ENCODE data around the gene ORC6. TPM values are rescaled to one million over a fixed set of nuclear protein-coding genes. Genes with fewer than 3 reads are reported as not detected.

The ORC6 gene
- total RNA-seq, 4 donors from 2014 or later = 1.9 to 9.1 (median 5.1) TPM

DNA sequence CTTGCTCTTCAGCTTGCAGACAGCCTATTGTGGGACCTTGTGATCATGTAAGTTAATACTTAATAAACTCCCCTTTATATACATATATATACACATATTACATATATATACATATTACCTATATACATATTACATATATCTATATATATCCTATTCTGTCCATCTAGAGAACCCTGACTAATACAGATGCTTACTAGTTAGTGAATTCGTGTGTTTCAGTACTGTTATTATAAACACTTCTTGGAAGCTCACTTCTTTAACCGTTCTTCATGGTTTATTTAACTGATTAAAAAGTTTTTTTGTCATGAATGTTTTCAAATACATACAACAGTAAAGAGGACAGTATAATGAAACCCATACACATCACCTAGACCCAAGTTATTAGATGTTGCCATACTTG is 12.6 kb downstream of the ORC6 start:
- Histone ChIP-seq H3K4me3 (no peak overlapping the region), H3K27ac (no peak overlapping the region), H3K36me3 (no peaks in the 10 kb centered on the region), H3K4me1 (no peaks in the 10 kb centered on the region), H3K27me3 (no peaks in the 10 kb centered on the region), H3K9me3 (no peaks in the 10 kb centered on the region)
- TF ChIP-seq, protein P1, sequence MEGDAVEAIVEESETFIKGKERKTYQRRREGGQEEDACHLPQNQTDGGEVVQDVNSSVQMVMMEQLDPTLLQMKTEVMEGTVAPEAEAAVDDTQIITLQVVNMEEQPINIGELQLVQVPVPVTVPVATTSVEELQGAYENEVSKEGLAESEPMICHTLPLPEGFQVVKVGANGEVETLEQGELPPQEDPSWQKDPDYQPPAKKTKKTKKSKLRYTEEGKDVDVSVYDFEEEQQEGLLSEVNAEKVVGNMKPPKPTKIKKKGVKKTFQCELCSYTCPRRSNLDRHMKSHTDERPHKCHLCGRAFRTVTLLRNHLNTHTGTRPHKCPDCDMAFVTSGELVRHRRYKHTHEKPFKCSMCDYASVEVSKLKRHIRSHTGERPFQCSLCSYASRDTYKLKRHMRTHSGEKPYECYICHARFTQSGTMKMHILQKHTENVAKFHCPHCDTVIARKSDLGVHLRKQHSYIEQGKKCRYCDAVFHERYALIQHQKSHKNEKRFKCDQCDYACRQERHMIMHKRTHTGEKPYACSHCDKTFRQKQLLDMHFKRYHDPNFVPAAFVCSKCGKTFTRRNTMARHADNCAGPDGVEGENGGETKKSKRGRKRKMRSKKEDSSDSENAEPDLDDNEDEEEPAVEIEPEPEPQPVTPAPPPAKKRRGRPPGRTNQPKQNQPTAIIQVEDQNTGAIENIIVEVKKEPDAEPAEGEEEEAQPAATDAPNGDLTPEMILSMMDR (IDR thresholded peaks at IDR 0.05) = no peak
- TF ChIP-seq POLR2A (IDR thresholded peaks at IDR 0.05) = no peak
- no peak for DNase-seq

DNA sequence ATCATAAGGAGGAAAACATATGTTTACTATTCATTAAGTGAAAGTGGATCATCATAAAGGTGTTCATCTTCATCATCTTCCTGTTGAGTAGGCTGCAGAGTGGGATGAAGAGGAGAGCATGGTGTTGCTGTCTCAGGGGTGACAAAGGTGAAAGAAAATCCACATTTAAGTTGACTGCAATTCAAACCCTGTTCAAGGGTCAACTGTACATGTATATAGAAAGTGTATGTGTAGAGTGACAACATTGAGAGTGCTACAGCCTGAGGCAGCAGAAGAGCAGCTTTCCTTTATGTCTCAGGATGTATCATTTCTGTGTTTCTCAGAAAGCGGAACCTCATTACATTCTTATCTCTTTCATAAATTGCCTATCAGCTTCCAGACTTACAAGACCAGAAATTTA is 17.2 kb downstream of the ORC6 start:
- no peaks in the 10 kb centered on the region for H3K27me3 ChIP-seq
- H3K36me3 ChIP-seq = no peaks in the 10 kb centered on the region
- H3K4me1 ChIP-seq = no peaks in the 10 kb centered on the region
- no peak for TF ChIP-seq POLR2A (IDR thresholded peaks at IDR 0.05)
- TF ChIP-seq, protein P1 (IDR thresholded peaks at IDR 0.05) = no peak
- H3K4me3 ChIP-seq = no peak overlapping the region
- DNase-seq = no peak
- no peak overlapping the region for H3K27ac ChIP-seq
- no peaks in the 10 kb centered on the region for H3K9me3 ChIP-seq

DNA sequence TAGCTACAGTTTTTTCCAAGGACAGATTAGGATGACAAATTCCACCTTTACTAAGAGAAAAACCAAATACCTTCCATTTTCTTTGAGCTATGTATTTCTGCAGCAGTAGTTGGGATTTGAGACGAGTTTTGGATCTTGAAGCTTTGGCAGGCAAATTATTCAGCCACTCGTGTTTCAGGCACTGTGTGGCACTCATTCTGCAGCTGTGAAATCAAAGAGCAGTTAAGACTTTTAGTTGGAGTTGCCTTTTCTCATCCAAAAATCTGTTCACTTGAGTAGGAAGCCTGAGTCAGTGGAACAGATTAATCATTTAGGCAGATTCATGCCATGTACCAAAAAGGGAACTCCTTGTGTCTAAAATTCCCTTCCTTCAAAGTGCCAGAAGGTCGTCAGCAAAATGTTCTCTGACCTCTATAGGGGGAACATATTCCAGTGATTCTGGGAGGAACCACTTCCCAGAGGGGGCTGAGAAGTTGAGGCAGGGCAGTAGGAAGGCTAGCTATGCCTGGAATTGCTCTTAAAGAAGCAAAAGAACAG is 20.1 kb downstream of the ORC6 start:
- no peaks in the 10 kb centered on the region for H3K4me1 ChIP-seq
- no peak overlapping the region for H3K27ac ChIP-seq
- no peak for DNase-seq
- H3K4me3 ChIP-seq = no peak overlapping the region
- TF ChIP-seq, protein P1 (IDR thresholded peaks at IDR 0.05) = no peak
- no peak for TF ChIP-seq POLR2A (IDR thresholded peaks at IDR 0.05)
- H3K27me3 ChIP-seq = no peaks in the 10 kb centered on the region
- H3K36me3 ChIP-seq = no peaks in the 10 kb centered on the region
- H3K9me3 ChIP-seq = no peaks in the 10 kb centered on the region

DNA sequence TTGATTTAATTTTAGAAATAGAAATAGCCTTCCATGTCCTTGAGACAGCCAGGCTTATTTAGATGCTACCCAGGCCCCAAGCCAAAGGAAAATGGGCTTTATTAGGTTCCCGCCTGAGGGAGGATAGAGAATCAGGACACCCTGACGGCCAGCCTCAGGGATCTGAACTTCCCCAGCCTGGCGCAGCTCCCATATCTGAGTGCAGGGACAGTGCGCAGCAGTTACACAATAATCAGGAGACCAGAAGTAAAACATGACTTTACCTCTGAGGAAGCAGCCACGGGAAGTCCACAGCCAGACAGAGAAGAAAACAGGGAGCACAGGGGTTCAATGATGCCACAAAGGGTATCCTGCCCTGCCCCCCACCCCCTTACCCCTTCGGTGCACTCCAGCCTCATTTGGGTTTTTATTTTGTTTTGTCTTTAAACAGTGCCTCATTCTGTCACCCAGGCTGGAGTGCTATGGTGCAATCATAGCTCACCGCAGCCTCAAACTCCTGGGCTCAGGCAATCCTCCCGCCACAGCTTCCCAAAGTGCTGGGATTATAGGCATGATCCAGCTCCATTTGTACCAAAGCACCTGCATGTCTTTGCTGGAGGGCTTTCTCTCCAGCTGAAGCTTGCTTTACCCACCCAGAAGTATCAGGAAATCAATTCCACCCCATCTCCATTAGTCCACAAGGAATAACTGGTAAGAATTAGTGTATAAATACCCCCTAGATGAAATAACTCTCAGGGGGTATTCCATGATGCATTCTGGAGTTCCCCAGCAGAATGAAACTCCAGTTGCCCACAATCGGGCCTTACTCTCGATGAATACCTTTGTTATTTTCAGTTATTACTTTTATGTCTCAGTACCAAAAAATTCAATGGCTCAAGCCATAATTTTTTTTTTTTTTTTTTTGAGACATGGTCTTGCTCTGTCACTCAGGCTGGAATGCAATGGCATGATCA is 21.9 kb downstream of the ORC6 start:
- no peaks in the 10 kb centered on the region for H3K4me1 ChIP-seq
- H3K27ac ChIP-seq = no peak overlapping the region
- no peak for TF ChIP-seq POLR2A (IDR thresholded peaks at IDR 0.05)
- TF ChIP-seq, protein P1 (IDR thresholded peaks at IDR 0.05) = no peak
- H3K9me3 ChIP-seq = no peaks in the 10 kb centered on the region
- DNase-seq = no peak
- no peaks in the 10 kb centered on the region for H3K36me3 ChIP-seq
- H3K4me3 ChIP-seq = no peak overlapping the region
- no peaks in the 10 kb centered on the region for H3K27me3 ChIP-seq

DNA sequence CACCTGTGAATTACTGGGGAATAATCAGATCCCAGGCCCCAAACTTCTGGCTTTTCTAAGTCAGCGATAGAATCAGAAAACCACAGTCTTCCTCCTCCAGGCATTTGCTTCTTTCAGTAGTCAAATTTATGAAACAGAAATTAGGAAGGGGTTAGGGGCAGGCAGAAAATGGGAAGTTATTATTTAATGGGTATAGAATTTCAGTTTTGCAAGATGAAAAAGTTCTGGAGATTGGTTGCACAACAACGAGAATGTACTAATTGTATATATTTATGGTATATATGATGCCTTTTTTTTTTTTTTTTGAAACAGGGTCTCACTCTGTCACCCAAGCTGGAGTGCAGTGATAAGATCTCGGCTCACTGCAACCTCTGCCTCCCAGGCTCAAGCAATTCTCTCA is 23.5 kb downstream of the ORC6 start:
- no peak for DNase-seq
- Histone ChIP-seq H3K36me3 (no peaks in the 10 kb centered on the region), H3K4me1 (no peaks in the 10 kb centered on the region), H3K9me3 (no peaks in the 10 kb centered on the region), H3K27me3 (no peaks in the 10 kb centered on the region), H3K4me3 (no peak overlapping the region), H3K27ac (no peak overlapping the region)
- no peak for TF ChIP-seq POLR2A (IDR thresholded peaks at IDR 0.05)
- TF ChIP-seq, protein P1 (IDR thresholded peaks at IDR 0.05) = no peak
